ENCODE measurements around the gene MAPK8IP1.

Gene MAPK8IP1

GRCh38 chr11:45860348-45860747, 25.1 kb upstream of the MAPK8IP1 start:
- no peak for DNase-seq

- DNase-seq = no peak
Observed at GRCh38 chr11:45860764-45861510, 24.5 kb upstream of the MAPK8IP1 start.

- DNase-seq = no peak
Observed at GRCh38 chr11:45864041-45864440, 21.4 kb upstream of the MAPK8IP1 start.

GRCh38 chr11:45869551-45869950, 15.9 kb upstream of the MAPK8IP1 start:
- no peak for DNase-seq

- DNase-seq = no peak
Observed at GRCh38 chr11:45870706-45871105, 14.7 kb upstream of the MAPK8IP1 start.

GRCh38 chr11:45871638-45872037, 13.8 kb upstream of the MAPK8IP1 start:
- no peak for DNase-seq

- no peak for DNase-seq
Observed at GRCh38 chr11:45872651-45873356, 12.6 kb upstream of the MAPK8IP1 start.

GRCh38 chr11:45876401-45876800, 9.1 kb upstream of the MAPK8IP1 start:
- no peak for DNase-seq

- no peak for DNase-seq
Observed at GRCh38 chr11:45877221-45877620, 8.2 kb upstream of the MAPK8IP1 start.

- no peak for DNase-seq
Observed at GRCh38 chr11:45877845-45878244, 7.6 kb upstream of the MAPK8IP1 start.

- DNase-seq = no peak
Observed at GRCh38 chr11:45879803-45880686, 5.4 kb upstream of the MAPK8IP1 start.

- no peak for DNase-seq
Observed at GRCh38 chr11:45880772-45881570, 4.5 kb upstream of the MAPK8IP1 start.

- no peak for DNase-seq
Observed at GRCh38 chr11:45881708-45882368, 3.6 kb upstream of the MAPK8IP1 start.

GRCh38 chr11:45884596-45885185, 760 bp upstream of the MAPK8IP1 start:
- DNase-seq = no peak

- no peak for DNase-seq
Observed at GRCh38 chr11:45885921-45886721, 670 bp downstream of the MAPK8IP1 start.

- no peak for DNase-seq
Observed at GRCh38 chr11:45886816-45887520, 1.5 kb downstream of the MAPK8IP1 start.

- no peak for DNase-seq
Observed at GRCh38 chr11:45887587-45887986, 2.1 kb downstream of the MAPK8IP1 start.

GRCh38 chr11:45889555-45889954, 4.1 kb downstream of the MAPK8IP1 start:
- DNase-seq = no peak

- DNase-seq = no peak
Observed at GRCh38 chr11:45889966-45890365, 4.5 kb downstream of the MAPK8IP1 start.

Measured in activated CD4-positive, alpha-beta T cell treated with anti-CD3 and anti-CD28 coated beads, Interleukin-2, amount 50 U/mL, for 4 hours (primary cell).